SK-N-MC (cell line): ENCODE results near the gene MCM7.

Source experiments
- EZH2 ChIP-seq: fragments of 200-600 bp; sonication (generic); IDR thresholded peaks from one replicate; pipeline ENCODE4 v1.6.1; 2017; ENCODE audit warnings: antibody characterized with exemption
- FOXP2 ChIP-seq: optimal IDR thresholded peaks from 2 replicates; pipeline ENCODE3; 2011; ENCODE audit warnings: mild to moderate bottlenecking, moderate library complexity; ENCODE audit not compliant: insufficient read depth; ENCODE audit errors: extremely low read length, control extremely low read depth
- POLR2AphosphoS5 ChIP-seq: IDR thresholded peaks from 2 replicates; pipeline ENCODE4 v1.6.1; 2012; ENCODE audit warnings: mild to moderate bottlenecking, low read depth, low read length, borderline replicate concordance

DNA sequence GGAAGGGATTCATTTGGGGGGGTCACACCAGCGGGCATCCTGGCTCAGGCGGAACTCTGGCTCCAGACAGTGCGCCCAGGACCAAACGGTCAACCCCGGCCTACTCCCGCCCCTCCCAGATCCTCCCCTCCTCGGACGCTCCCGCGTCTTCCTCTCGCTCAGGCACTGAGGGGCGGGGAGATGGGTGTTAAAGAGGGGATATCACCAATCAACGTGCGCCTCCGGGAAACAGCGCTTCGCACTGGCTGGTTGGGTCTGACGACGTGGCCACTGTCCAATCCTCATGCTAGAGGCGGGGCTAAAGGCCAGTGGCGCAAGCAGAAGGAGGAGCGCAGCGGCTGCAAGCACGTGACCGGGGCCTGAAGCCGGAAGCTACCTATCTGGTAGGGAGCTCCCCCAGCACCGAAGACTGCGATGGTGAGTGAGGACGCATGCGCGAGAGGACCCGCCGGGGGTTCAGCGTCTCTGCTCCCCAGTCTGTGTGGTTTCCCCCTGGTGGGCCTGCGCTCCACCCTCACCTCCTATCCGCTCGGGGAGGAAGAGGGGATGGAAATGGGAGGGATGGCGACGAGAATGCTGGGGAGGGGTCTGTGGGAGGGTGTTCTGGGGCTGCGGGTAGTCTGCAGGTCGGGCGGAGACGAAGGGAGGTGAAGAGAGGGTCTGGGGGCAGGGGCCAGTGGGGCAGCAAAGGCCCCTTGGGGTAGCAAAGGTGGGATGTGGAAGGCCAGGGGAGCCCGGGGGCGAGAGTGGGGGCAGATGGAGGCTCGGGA, 47.5 kb upstream of the MCM7 start, which contains the start of gene LAMTOR4:
- TF ChIP-seq POLR2AphosphoS5 (peak; percentile 94), EZH2 (no peak), FOXP2 (no peak)
